OCI-LY7 (cell line): ENCODE measurements around the gene ARRB1.

ENCODE experiments used
- CTCF ChIP-seq: fragments of 200-600 bp; sonication (generic); conservative IDR thresholded peaks from 2 replicates; pipeline ENCODE4 v1.5.1; 2014; ENCODE audit warnings: mild to moderate bottlenecking, antibody characterized with exemption, low read length, moderate library complexity, mixed read lengths
- EZH2phosphoT487 ChIP-seq: fragments of 200-600 bp; sonication (generic); IDR thresholded peaks from 2 replicates; pipeline ENCODE4 v1.6.1; 2018; ENCODE audit warnings: low read depth, borderline replicate concordance, mild to moderate bottlenecking, mixed run types, antibody characterized with exemption, low read length, moderate library complexity, mixed read lengths

GRCh38 chr11:75344761-75345454 lies 6.6 kb downstream of the ARRB1 start:
- no peak for TF ChIP-seq CTCF
- no peak for TF ChIP-seq EZH2phosphoT487
